WTC11 (cell line): ENCODE data around the gene CLDN5. TPM values are rescaled to one million over a fixed set of nuclear protein-coding genes. Genes with fewer than 3 reads are reported as not detected.

Experiments used
- ATAC-seq: fragments of 200-7000 bp; cut with Tn5 transposase; 2 replicates; pipeline ENCODE4 v1.10.0; 2021; ENCODE audit warnings: mild to moderate bottlenecking, moderate library complexity
- CTCF ChIA-PET: fragments of 300-600 bp; sonication (Branson Sonifier 250); formaldehyde crosslinking; loops from one replicate; lab custom pipeline; 2021; ENCODE audit warnings: antibody characterized with exemption; lab: Charles Lee
- POLR2A ChIA-PET: fragments of 350-600 bp; sonication (Branson Sonifier 250); formaldehyde crosslinking; loops from one replicate; lab custom pipeline; 2021; ENCODE audit warnings: antibody characterized with exemption; lab: Charles Lee
- DNase-seq: peaks from one replicate; pipeline ENCODE4 v3.0.0; 2021; ENCODE audit warnings: low spot score
- H3K27ac Mint-ChIP-seq: 2 replicates; pipeline ENCODE4 v1.8.0; 2021; ENCODE audit warnings: mixed read lengths
- H3K27me3 Mint-ChIP-seq: 2 replicates; pipeline ENCODE4 v1.8.0; 2021; ENCODE audit warnings: low read depth, mild to moderate bottlenecking, moderate library complexity, mixed read lengths
- H3K36me3 Mint-ChIP-seq: 2 replicates; pipeline ENCODE4 v1.8.0; 2021; ENCODE audit warnings: mixed read lengths
- H3K4me1 Mint-ChIP-seq: 2 replicates; pipeline ENCODE4 v1.8.0; 2022; ENCODE audit warnings: mixed read lengths
- H3K4me3 Mint-ChIP-seq: 2 replicates; pipeline ENCODE4 v1.8.0; 2021; ENCODE audit warnings: mild to moderate bottlenecking, moderate library complexity, mixed read lengths
- H3K9me3 Mint-ChIP-seq: 2 replicates; pipeline ENCODE4 v1.8.0; 2021; ENCODE audit warnings: mixed read lengths
- ATF1 ChIP-seq: sonication (generic); formaldehyde crosslinking; IDR thresholded peaks from 2 replicates; pipeline ENCODE4 v1.8.1; 2023; ENCODE audit warnings: mild to moderate bottlenecking, moderate library complexity, missing genetic modification reagents
- CREB1 ChIP-seq: sonication (generic); formaldehyde crosslinking; IDR thresholded peaks from 2 replicates; pipeline ENCODE4 v1.8.0; 2023; ENCODE audit warnings: mild to moderate bottlenecking, missing genetic modification reagents
- CREM ChIP-seq: sonication (generic); formaldehyde crosslinking; IDR thresholded peaks from 2 replicates; pipeline ENCODE4 v1.8.1; 2022; ENCODE audit warnings: mild to moderate bottlenecking, missing genetic modification reagents, moderate library complexity
- ELF4 ChIP-seq: sonication (generic); formaldehyde crosslinking; IDR thresholded peaks from 2 replicates; pipeline ENCODE4 v1.8.1; 2022; ENCODE audit warnings: low read depth, mild to moderate bottlenecking, moderate library complexity, missing genetic modification reagents
- FOXJ3 ChIP-seq: sonication (generic); formaldehyde crosslinking; IDR thresholded peaks from 2 replicates; pipeline ENCODE4 v1.9.0; 2021; ENCODE audit warnings: missing genetic modification reagents, mild to moderate bottlenecking, borderline replicate concordance
- FOXK1 ChIP-seq: sonication (generic); formaldehyde crosslinking; IDR thresholded peaks from 2 replicates; pipeline ENCODE4 v1.8.0; 2022; ENCODE audit warnings: mild to moderate bottlenecking, moderate library complexity, missing genetic modification reagents
- HMGA2 ChIP-seq: fragments of 250-450 bp; sonication (Bioruptor Pico); IDR thresholded peaks from 2 replicates; pipeline ENCODE4 v1.4.0; 2021; ENCODE audit warnings: mild to moderate bottlenecking, moderate library complexity
- IRF2 ChIP-seq: sonication (generic); formaldehyde crosslinking; IDR thresholded peaks from 2 replicates; pipeline ENCODE4 v1.8.0; 2022; ENCODE audit warnings: low read depth, missing genetic modification reagents, borderline replicate concordance
- NFATC4 ChIP-seq: fragments of 250-450 bp; sonication (Bioruptor Pico); IDR thresholded peaks from 2 replicates; pipeline ENCODE4 v1.9.0; 2021; ENCODE audit warnings: mild to moderate bottlenecking
- NR1H2 ChIP-seq: sonication (generic); formaldehyde crosslinking; IDR thresholded peaks from 2 replicates; pipeline ENCODE4 v1.9.0; 2021; ENCODE audit warnings: mild to moderate bottlenecking, moderate library complexity, missing genetic modification reagents
- NR3C1 ChIP-seq: sonication (generic); formaldehyde crosslinking; conservative IDR thresholded peaks from 2 replicates; pipeline ENCODE4 v1.8.1; 2023; ENCODE audit warnings: low read depth, mild to moderate bottlenecking, missing genetic modification reagents
- TEAD4 ChIP-seq: sonication (generic); formaldehyde crosslinking; IDR thresholded peaks from 2 replicates; pipeline ENCODE4 v1.8.0; 2022; ENCODE audit warnings: mild to moderate bottlenecking, missing genetic modification reagents
- TP53 ChIP-seq: sonication (generic); formaldehyde crosslinking; IDR thresholded peaks from 2 replicates; pipeline ENCODE4 v1.8.1; 2023; ENCODE audit warnings: mild to moderate bottlenecking, missing genetic modification reagents
- ZBTB21 ChIP-seq: sonication (generic); formaldehyde crosslinking; IDR thresholded peaks from 2 replicates; pipeline ENCODE4 v1.8.1; 2023; ENCODE audit warnings: mild to moderate bottlenecking, missing genetic modification reagents, borderline replicate concordance
- ZNF396 ChIP-seq: fragments of 250-450 bp; sonication (Bioruptor Pico); IDR thresholded peaks from 2 replicates; pipeline ENCODE4 v1.8.0; 2021; ENCODE audit warnings: mild to moderate bottlenecking, moderate library complexity, borderline replicate concordance
- total RNA-seq: library from RNA; stranded (reverse); gene quantifications from 3 replicates; pipeline ENCODE4 v1.2.3, GENCODE V29; 2021
- TF ChIP-seq, protein P1 (sequence below): fragments of 200-600 bp; IDR thresholded peaks from 2 replicates; pipeline ENCODE4 v1.8.0; 2022; ENCODE audit warnings: antibody characterized with exemption
- TF ChIP-seq, protein P2 (sequence below): fragments of 250-450 bp; sonication (Bioruptor Pico); IDR thresholded peaks from 2 replicates; pipeline ENCODE4 v1.9.0; 2021; ENCODE audit warnings: moderate library complexity, mild to moderate bottlenecking, inconsistent platforms, borderline replicate concordance
- TF ChIP-seq, protein P3 (sequence below): sonication (generic); formaldehyde crosslinking; conservative IDR thresholded peaks from 2 replicates; pipeline ENCODE4 v1.8.1; 2022; ENCODE audit warnings: mild to moderate bottlenecking, missing genetic modification reagents
- TF ChIP-seq, protein P4 (sequence below): fragments of 250-450 bp; sonication (Bioruptor Pico); IDR thresholded peaks from 2 replicates; pipeline ENCODE4 v1.9.0; 2021; ENCODE audit warnings: mild to moderate bottlenecking, borderline replicate concordance
- TF ChIP-seq, protein P5 (sequence below): sonication (generic); formaldehyde crosslinking; IDR thresholded peaks from 2 replicates; pipeline ENCODE4 v1.8.0; 2022; ENCODE audit warnings: mild to moderate bottlenecking, missing genetic modification reagents
- TF ChIP-seq, protein P6 (sequence below): sonication (generic); formaldehyde crosslinking; IDR thresholded peaks from 2 replicates; pipeline ENCODE4 v1.8.0; 2022; ENCODE audit warnings: missing genetic modification reagents

The CLDN5 gene
- total RNA-seq, 1 experiment from 2014 or later = 1.0 TPM

DNA sequence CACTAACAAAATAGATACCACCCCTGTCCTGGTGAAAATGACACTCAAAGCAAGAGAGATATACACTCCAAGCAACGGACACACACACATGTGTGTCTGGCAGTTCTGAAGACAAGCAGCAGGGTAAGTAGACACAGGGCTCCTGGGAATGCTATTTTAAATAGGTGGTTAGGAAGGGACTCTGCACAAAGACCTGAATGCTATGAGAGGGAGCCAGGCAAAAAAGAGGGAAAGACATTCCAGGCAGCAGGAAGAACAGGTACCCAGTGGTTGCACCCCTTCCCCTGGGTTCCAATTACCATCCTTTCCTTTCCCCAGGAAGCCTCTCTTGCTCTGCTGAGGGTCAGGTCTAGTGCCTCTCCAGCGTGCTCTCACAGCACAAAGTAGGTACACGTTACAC is 48.2 kb downstream of the CLDN5 start:
- peaks cover 20% of the 10 kb centered on the region for H3K36me3 Mint-ChIP-seq
- TF ChIP-seq, protein P1, sequence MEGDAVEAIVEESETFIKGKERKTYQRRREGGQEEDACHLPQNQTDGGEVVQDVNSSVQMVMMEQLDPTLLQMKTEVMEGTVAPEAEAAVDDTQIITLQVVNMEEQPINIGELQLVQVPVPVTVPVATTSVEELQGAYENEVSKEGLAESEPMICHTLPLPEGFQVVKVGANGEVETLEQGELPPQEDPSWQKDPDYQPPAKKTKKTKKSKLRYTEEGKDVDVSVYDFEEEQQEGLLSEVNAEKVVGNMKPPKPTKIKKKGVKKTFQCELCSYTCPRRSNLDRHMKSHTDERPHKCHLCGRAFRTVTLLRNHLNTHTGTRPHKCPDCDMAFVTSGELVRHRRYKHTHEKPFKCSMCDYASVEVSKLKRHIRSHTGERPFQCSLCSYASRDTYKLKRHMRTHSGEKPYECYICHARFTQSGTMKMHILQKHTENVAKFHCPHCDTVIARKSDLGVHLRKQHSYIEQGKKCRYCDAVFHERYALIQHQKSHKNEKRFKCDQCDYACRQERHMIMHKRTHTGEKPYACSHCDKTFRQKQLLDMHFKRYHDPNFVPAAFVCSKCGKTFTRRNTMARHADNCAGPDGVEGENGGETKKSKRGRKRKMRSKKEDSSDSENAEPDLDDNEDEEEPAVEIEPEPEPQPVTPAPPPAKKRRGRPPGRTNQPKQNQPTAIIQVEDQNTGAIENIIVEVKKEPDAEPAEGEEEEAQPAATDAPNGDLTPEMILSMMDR = no peak
- TF ChIP-seq TEAD4 (CRISPR knock-in tag) (no peak), ZNF396 (CRISPR knock-in tag) (no peak), CREM (CRISPR knock-in tag) (no peak), ELF4 (CRISPR knock-in tag) (no peak), ZBTB21 (CRISPR knock-in tag) (no peak)

DNA sequence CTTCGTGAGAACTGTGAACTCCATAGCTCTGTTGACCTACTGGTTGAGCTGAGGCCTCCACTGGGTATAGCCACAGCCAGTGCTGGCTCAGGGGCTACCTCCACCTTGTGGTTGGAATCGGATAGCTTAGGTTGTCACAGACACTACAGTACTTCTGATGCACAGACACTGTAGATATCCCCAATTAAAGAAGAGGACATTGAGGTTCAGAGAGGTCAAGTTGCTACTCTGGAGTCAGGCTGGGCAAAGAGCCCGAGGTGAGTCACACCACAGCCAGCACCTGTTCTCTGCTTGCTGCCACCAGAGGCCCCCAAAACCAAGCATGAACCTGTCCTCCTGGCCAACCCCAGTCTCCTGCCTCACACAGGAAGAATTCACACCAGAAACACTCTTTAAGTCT is 50.6 kb downstream of the CLDN5 start:
- no peak overlapping the region for H3K4me3 Mint-ChIP-seq
- no peak overlapping the region for H3K27ac Mint-ChIP-seq
- peaks cover 33% of the 10 kb centered on the region for H3K36me3 Mint-ChIP-seq
- ChIA-PET CTCF (interaction anchor here (0.6 to 3.0 kb wide), 16 partner anchors 13 to 327 kb away, joined by 3 to 25 read pairs (median 4); partner anchors contain the start of genes C22orf39 and SLC25A1), POLR2A (no interaction called here)
- H3K27me3 Mint-ChIP-seq = no peaks in the 10 kb centered on the region
- DNase-seq = no peak
- no peak; the same call in 1 of the 2 replicates for ATAC-seq
- peaks cover 12% of the 10 kb centered on the region for H3K4me1 Mint-ChIP-seq
- no peaks in the 10 kb centered on the region for H3K9me3 Mint-ChIP-seq
- TF ChIP-seq, protein P2, sequence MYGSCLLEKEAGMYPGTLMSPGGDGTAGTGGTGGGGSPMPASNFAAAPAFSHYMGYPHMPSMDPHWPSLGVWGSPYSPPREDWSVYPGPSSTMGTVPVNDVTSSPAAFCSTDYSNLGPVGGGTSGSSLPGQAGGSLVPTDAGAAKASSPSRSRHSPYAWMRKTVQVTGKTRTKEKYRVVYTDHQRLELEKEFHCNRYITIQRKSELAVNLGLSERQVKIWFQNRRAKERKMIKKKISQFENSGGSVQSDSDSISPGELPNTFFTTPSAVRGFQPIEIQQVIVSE (CRISPR knock-in tag) = no peak
- TF ChIP-seq NFATC4 (CRISPR knock-in tag) (no peak), HMGA2 (CRISPR knock-in tag) (no peak), FOXK1 (no peak), CREB1 (CRISPR knock-in tag) (no peak), TP53 (no peak), IRF2 (CRISPR knock-in tag) (no peak), ATF1 (CRISPR knock-in tag) (no peak), NR1H2 (CRISPR knock-in tag) (no peak), FOXJ3 (no peak), NR3C1 (CRISPR knock-in tag) (no peak)
- TF ChIP-seq, protein P3, sequence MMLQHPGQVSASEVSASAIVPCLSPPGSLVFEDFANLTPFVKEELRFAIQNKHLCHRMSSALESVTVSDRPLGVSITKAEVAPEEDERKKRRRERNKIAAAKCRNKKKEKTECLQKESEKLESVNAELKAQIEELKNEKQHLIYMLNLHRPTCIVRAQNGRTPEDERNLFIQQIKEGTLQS (CRISPR knock-in tag) = no peak
- TF ChIP-seq, protein P4, sequence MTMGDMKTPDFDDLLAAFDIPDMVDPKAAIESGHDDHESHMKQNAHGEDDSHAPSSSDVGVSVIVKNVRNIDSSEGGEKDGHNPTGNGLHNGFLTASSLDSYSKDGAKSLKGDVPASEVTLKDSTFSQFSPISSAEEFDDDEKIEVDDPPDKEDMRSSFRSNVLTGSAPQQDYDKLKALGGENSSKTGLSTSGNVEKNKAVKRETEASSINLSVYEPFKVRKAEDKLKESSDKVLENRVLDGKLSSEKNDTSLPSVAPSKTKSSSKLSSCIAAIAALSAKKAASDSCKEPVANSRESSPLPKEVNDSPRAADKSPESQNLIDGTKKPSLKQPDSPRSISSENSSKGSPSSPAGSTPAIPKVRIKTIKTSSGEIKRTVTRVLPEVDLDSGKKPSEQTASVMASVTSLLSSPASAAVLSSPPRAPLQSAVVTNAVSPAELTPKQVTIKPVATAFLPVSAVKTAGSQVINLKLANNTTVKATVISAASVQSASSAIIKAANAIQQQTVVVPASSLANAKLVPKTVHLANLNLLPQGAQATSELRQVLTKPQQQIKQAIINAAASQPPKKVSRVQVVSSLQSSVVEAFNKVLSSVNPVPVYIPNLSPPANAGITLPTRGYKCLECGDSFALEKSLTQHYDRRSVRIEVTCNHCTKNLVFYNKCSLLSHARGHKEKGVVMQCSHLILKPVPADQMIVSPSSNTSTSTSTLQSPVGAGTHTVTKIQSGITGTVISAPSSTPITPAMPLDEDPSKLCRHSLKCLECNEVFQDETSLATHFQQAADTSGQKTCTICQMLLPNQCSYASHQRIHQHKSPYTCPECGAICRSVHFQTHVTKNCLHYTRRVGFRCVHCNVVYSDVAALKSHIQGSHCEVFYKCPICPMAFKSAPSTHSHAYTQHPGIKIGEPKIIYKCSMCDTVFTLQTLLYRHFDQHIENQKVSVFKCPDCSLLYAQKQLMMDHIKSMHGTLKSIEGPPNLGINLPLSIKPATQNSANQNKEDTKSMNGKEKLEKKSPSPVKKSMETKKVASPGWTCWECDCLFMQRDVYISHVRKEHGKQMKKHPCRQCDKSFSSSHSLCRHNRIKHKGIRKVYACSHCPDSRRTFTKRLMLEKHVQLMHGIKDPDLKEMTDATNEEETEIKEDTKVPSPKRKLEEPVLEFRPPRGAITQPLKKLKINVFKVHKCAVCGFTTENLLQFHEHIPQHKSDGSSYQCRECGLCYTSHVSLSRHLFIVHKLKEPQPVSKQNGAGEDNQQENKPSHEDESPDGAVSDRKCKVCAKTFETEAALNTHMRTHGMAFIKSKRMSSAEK (CRISPR knock-in tag) = no peak
- TF ChIP-seq, protein P5, sequence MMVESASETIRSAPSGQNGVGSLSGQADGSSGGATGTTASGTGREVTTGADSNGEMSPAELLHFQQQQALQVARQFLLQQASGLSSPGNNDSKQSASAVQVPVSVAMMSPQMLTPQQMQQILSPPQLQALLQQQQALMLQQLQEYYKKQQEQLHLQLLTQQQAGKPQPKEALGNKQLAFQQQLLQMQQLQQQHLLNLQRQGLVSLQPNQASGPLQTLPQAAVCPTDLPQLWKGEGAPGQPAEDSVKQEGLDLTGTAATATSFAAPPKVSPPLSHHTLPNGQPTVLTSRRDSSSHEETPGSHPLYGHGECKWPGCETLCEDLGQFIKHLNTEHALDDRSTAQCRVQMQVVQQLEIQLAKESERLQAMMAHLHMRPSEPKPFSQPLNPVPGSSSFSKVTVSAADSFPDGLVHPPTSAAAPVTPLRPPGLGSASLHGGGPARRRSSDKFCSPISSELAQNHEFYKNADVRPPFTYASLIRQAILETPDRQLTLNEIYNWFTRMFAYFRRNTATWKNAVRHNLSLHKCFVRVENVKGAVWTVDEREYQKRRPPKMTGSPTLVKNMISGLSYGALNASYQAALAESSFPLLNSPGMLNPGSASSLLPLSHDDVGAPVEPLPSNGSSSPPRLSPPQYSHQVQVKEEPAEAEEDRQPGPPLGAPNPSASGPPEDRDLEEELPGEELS (CRISPR knock-in tag) = no peak
- TF ChIP-seq, protein P6, sequence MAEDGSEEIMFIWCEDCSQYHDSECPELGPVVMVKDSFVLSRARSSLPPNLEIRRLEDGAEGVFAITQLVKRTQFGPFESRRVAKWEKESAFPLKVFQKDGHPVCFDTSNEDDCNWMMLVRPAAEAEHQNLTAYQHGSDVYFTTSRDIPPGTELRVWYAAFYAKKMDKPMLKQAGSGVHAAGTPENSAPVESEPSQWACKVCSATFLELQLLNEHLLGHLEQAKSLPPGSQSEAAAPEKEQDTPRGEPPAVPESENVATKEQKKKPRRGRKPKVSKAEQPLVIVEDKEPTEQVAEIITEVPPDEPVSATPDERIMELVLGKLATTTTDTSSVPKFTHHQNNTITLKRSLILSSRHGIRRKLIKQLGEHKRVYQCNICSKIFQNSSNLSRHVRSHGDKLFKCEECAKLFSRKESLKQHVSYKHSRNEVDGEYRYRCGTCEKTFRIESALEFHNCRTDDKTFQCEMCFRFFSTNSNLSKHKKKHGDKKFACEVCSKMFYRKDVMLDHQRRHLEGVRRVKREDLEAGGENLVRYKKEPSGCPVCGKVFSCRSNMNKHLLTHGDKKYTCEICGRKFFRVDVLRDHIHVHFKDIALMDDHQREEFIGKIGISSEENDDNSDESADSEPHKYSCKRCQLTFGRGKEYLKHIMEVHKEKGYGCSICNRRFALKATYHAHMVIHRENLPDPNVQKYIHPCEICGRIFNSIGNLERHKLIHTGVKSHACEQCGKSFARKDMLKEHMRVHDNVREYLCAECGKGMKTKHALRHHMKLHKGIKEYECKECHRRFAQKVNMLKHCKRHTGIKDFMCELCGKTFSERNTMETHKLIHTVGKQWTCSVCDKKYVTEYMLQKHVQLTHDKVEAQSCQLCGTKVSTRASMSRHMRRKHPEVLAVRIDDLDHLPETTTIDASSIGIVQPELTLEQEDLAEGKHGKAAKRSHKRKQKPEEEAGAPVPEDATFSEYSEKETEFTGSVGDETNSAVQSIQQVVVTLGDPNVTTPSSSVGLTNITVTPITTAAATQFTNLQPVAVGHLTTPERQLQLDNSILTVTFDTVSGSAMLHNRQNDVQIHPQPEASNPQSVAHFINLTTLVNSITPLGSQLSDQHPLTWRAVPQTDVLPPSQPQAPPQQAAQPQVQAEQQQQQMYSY (CRISPR knock-in tag) = no peak

More for the DNA sequence above, 48.2 kb downstream of the CLDN5 start:
- CTCF ChIA-PET = no interaction called here
- ATAC-seq = no peak
- Mint-ChIP-seq H3K27me3 (no peaks in the 10 kb centered on the region), H3K27ac (no peak overlapping the region; the same call in 1 of the 2 replicates), H3K9me3 (no peaks in the 10 kb centered on the region), H3K4me3 (no peak overlapping the region), H3K4me1 (peaks cover 23% of the 10 kb centered on the region)
- POLR2A ChIA-PET = no interaction called here
- DNase-seq = no peak
